Rectal smooth muscle tissue (tissue), 1 donor: ENCODE data around the gene DDX25.
"Not testable (repeated sequence)": the region's sequence is repeated elsewhere in the genome, so short reads cannot be mapped to it uniquely, and the experiment has no call there.

ENCODE experiments used
- H3K27ac ChIP-seq: one replicate; pipeline ENCODE4 v1.7.0; 2013; ENCODE audit warnings: low read depth, low read length, inconsistent platforms
- H3K27me3 ChIP-seq: one replicate; pipeline ENCODE4 v1.7.0; 2013; ENCODE audit warnings: low read length; ENCODE audit not compliant: control insufficient read depth, insufficient read depth
- H3K36me3 ChIP-seq: one replicate; pipeline ENCODE4 v1.7.0; 2013; ENCODE audit warnings: low read length; ENCODE audit not compliant: control insufficient read depth, insufficient read depth
- H3K4me1 ChIP-seq: one replicate; pipeline ENCODE4 v1.7.0; 2013; ENCODE audit warnings: low read length; ENCODE audit not compliant: control insufficient read depth, insufficient read depth
- H3K4me3 ChIP-seq: one replicate; pipeline ENCODE4 v1.7.0; 2013; ENCODE audit warnings: low read length
- H3K9ac ChIP-seq: one replicate; pipeline ENCODE4 v1.7.0; 2013; ENCODE audit warnings: low read length

Gene DDX25

GRCh38 chr11:125887373-125888324 is 16.7 kb upstream of the DDX25 start, which contains the start of gene HYLS1:
TSS of gene HYLS1 (plus strand) at chr11:125887668. CDS start at chr11:125899369, 11,701 bp downstream.
- peak within 1 kb of the TSS; percentile 59 for H3K9ac ChIP-seq

GRCh38 chr11:125890447-125891100 is 13.7 kb upstream of the DDX25 start:
- Histone ChIP-seq H3K9ac (no peak overlapping the region), H3K27me3 (no peaks in the 10 kb centered on the region), H3K27ac (no peak overlapping the region), H3K4me1 (no peaks in the 10 kb centered on the region), H3K4me3 (no peak overlapping the region), H3K36me3 (peaks cover 6% of the 10 kb centered on the region)

More at GRCh38 chr11:125887373-125888324, 16.7 kb upstream of the DDX25 start, which contains the start of gene HYLS1:
- Histone ChIP-seq H3K36me3 (no peaks in the 10 kb centered on the region), H3K4me1 (no peaks in the 10 kb centered on the region), H3K27ac (peak within 1 kb of the TSS; percentile 94), H3K4me3 (peak within 1 kb of the TSS; percentile 97), H3K27me3 (no peaks in the 10 kb centered on the region)

- H3K36me3 ChIP-seq: peaks cover 10% of the 10 kb centered on the region
- H3K27ac ChIP-seq: no peak overlapping the region
- no peak overlapping the region for H3K4me3 ChIP-seq
- no peaks in the 10 kb centered on the region for H3K4me1 ChIP-seq
- H3K27me3 ChIP-seq: no peaks in the 10 kb centered on the region
- H3K9ac ChIP-seq: no peak overlapping the region
These were observed 12.2 kb upstream of the DDX25 start for GRCh38 chr11:125892071-125892470.

GRCh38 chr11:125892994-125893393 is 11.3 kb upstream of the DDX25 start:
- H3K27me3 ChIP-seq: no peaks in the 10 kb centered on the region

GRCh38 chr11:125901872-125902271 is 2.4 kb upstream of the DDX25 start:
- Histone ChIP-seq H3K9ac (no peak overlapping the region), H3K4me3 (no peak overlapping the region), H3K36me3 (peaks cover 3% of the 10 kb centered on the region), H3K27ac (no peak overlapping the region), H3K4me1 (peaks cover 9% of the 10 kb centered on the region), H3K27me3 (peaks cover 9% of the 10 kb centered on the region)

More at GRCh38 chr11:125892994-125893393, 11.3 kb upstream of the DDX25 start:
- Histone ChIP-seq H3K36me3 (peaks cover 10% of the 10 kb centered on the region), H3K27ac (no peak overlapping the region), H3K9ac (no peak overlapping the region), H3K4me3 (no peak overlapping the region), H3K4me1 (no peaks in the 10 kb centered on the region)

- H3K27me3 ChIP-seq: peaks cover 9% of the 10 kb centered on the region
- H3K4me3 ChIP-seq: peak overlapping the region; percentile 89
- peak overlapping the region; percentile 76 for H3K9ac ChIP-seq
- peaks cover 3% of the 10 kb centered on the region for H3K36me3 ChIP-seq
- H3K27ac ChIP-seq: peak overlapping the region; percentile 87
- peaks cover 9% of the 10 kb centered on the region for H3K4me1 ChIP-seq
These were observed 1.9 kb upstream of the DDX25 start for GRCh38 chr11:125902277-125902926.

- Histone ChIP-seq H3K36me3 (peaks cover 3% of the 10 kb centered on the region), H3K4me3 (peak within 1 kb of the TSS; percentile 89), H3K27ac (peak within 1 kb of the TSS; percentile 87), H3K4me1 (peaks cover 9% of the 10 kb centered on the region), H3K9ac (peak within 1 kb of the TSS; percentile 76), H3K27me3 (peaks cover 9% of the 10 kb centered on the region)
These were observed 1.2 kb upstream of the DDX25 start, which contains the start of gene PUS3 for GRCh38 chr11:125902927-125903710. TSS of gene PUS3 (minus strand) at chr11:125903206. CDS start at chr11:125896284, 6,922 bp downstream.

GRCh38 chr11:125904678-125905077 is 370 bp downstream of the DDX25 start:
- no peak overlapping the region for H3K4me3 ChIP-seq
- H3K4me1 ChIP-seq: peaks cover 9% of the 10 kb centered on the region
- peaks cover 3% of the 10 kb centered on the region for H3K36me3 ChIP-seq
- H3K9ac ChIP-seq: no peak overlapping the region
- no peak overlapping the region for H3K27ac ChIP-seq
- peaks cover 9% of the 10 kb centered on the region for H3K27me3 ChIP-seq

GRCh38 chr11:125910226-125910849 is 6.0 kb downstream of the DDX25 start:
- Histone ChIP-seq H3K4me1 (no peaks in the 10 kb centered on the region), H3K9ac (no peak overlapping the region), H3K27ac (no peak overlapping the region), H3K4me3 (no peak overlapping the region), H3K36me3 (no peaks in the 10 kb centered on the region), H3K27me3 (no peaks in the 10 kb centered on the region)

GRCh38 chr11:125914601-125915000 is 10.3 kb downstream of the DDX25 start:
- not testable (repeated sequence) for H3K4me3 ChIP-seq, H3K27me3 ChIP-seq, H3K27ac ChIP-seq, H3K36me3 ChIP-seq, H3K4me1 ChIP-seq, H3K9ac ChIP-seq

- Histone ChIP-seq H3K9ac (no peak overlapping the region), H3K4me3 (no peak overlapping the region), H3K36me3 (no peaks in the 10 kb centered on the region), H3K27me3 (no peaks in the 10 kb centered on the region), H3K4me1 (no peaks in the 10 kb centered on the region), H3K27ac (no peak overlapping the region)
These were observed 12.5 kb downstream of the DDX25 start for GRCh38 chr11:125916683-125917347.
